ENCODE data around the gene DYNLRB1.

DNA sequence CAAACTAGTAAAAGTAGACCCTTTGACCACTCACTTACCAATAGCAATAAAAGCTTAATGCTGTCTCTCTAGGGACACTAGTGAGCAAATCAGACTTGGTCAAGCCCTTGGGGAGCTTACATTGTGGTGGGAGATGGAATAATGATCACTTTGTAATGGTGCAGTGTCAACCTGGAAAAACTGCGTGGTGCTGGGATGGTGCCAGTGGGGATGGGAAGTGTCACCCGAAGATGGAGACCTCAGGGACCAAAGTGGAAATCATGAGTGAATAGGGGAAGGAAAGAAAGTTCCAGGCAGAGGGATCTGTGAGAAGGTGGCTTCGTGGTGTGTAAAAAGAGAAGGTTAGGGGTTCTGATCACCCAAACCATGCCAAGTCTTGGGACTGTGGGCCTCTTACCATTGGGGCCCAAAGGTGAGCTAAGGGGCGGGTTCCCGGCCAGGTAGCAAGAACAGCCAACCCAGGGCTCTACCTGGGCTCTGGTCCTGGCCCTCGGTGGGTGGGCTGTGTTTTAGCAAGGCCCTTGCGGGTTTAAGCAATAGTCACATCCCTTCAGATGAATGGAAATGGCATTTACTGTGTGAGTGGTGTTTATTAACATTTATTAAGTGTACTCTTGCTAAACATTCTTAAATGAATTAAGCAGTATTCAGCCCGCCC lies 15.5 kb downstream of the DYNLRB1 start:
- TF ChIP-seq RFX5 (IDR thresholded peaks at IDR 0.05; ENCODE audit: low read depth, low read length) (no peak), HMG20A (CRISPR knock-in tag; IDR thresholded peaks at IDR 0.05; ENCODE audit: borderline replicate concordance) (no peak), MED8 (CRISPR knock-in tag; IDR thresholded peaks at IDR 0.05; ENCODE audit: insufficient replicate concordance) (no peak), SRSF9 (IDR thresholded peaks at IDR 0.05; ENCODE audit: borderline replicate concordance, insufficient read depth, low read depth, low read length, poor library complexity, severe bottlenecking) (no peak), EP300 (IDR thresholded peaks at IDR 0.05; ENCODE audit: low read depth in 2 of 2, low read length in 2 of 2) (no peak), EP300 (CRISPR knock-in tag; IDR thresholded peaks at IDR 0.05; ENCODE audit: borderline replicate concordance) (no peak), POLR2AphosphoS5 (IDR thresholded peaks at IDR 0.05; ENCODE audit: low read depth, low read length) (no peak), ZNF317 (CRISPR knock-in tag; IDR thresholded peaks at IDR 0.05) (no peak), ATF7-NPFF (CRISPR knock-in tag; IDR thresholded peaks at IDR 0.05; ENCODE audit: low read depth) (no peak)
- TF ChIP-seq, protein P1, sequence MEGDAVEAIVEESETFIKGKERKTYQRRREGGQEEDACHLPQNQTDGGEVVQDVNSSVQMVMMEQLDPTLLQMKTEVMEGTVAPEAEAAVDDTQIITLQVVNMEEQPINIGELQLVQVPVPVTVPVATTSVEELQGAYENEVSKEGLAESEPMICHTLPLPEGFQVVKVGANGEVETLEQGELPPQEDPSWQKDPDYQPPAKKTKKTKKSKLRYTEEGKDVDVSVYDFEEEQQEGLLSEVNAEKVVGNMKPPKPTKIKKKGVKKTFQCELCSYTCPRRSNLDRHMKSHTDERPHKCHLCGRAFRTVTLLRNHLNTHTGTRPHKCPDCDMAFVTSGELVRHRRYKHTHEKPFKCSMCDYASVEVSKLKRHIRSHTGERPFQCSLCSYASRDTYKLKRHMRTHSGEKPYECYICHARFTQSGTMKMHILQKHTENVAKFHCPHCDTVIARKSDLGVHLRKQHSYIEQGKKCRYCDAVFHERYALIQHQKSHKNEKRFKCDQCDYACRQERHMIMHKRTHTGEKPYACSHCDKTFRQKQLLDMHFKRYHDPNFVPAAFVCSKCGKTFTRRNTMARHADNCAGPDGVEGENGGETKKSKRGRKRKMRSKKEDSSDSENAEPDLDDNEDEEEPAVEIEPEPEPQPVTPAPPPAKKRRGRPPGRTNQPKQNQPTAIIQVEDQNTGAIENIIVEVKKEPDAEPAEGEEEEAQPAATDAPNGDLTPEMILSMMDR (CRISPR knock-in tag; IDR thresholded peaks at IDR 0.05), result no peak
- TF ChIP-seq, protein P2, sequence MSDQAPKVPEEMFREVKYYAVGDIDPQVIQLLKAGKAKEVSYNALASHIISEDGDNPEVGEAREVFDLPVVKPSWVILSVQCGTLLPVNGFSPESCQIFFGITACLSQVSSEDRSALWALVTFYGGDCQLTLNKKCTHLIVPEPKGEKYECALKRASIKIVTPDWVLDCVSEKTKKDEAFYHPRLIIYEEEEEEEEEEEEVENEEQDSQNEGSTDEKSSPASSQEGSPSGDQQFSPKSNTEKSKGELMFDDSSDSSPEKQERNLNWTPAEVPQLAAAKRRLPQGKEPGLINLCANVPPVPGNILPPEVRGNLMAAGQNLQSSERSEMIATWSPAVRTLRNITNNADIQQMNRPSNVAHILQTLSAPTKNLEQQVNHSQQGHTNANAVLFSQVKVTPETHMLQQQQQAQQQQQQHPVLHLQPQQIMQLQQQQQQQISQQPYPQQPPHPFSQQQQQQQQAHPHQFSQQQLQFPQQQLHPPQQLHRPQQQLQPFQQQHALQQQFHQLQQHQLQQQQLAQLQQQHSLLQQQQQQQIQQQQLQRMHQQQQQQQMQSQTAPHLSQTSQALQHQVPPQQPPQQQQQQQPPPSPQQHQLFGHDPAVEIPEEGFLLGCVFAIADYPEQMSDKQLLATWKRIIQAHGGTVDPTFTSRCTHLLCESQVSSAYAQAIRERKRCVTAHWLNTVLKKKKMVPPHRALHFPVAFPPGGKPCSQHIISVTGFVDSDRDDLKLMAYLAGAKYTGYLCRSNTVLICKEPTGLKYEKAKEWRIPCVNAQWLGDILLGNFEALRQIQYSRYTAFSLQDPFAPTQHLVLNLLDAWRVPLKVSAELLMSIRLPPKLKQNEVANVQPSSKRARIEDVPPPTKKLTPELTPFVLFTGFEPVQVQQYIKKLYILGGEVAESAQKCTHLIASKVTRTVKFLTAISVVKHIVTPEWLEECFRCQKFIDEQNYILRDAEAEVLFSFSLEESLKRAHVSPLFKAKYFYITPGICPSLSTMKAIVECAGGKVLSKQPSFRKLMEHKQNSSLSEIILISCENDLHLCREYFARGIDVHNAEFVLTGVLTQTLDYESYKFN (CRISPR knock-in tag; conservative IDR thresholded peaks at IDR 0.05), result no peak
- TF ChIP-seq, protein P3, sequence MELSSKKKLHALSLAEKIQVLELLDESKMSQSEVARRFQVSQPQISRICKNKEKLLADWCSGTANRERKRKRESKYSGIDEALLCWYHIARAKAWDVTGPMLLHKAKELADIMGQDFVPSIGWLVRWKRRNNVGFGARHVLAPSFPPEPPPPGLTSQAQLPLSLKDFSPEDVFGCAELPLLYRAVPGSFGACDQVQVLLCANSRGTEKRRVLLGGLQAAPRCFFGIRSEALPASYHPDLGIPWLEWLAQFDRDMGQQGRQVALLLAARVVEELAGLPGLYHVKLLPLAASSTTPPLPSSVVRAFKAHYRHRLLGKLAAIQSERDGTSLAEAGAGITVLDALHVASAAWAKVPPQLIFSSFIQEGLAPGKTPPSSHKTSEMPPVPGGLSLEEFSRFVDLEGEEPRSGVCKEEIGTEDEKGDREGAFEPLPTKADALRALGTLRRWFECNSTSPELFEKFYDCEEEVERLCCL (CRISPR knock-in tag; IDR thresholded peaks at IDR 0.05; ENCODE audit: borderline replicate concordance), result no peak
- TF ChIP-seq, protein P4, sequence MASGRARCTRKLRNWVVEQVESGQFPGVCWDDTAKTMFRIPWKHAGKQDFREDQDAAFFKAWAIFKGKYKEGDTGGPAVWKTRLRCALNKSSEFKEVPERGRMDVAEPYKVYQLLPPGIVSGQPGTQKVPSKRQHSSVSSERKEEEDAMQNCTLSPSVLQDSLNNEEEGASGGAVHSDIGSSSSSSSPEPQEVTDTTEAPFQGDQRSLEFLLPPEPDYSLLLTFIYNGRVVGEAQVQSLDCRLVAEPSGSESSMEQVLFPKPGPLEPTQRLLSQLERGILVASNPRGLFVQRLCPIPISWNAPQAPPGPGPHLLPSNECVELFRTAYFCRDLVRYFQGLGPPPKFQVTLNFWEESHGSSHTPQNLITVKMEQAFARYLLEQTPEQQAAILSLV (CRISPR knock-in tag; IDR thresholded peaks at IDR 0.05; ENCODE audit: borderline replicate concordance), result no peak
- TF ChIP-seq, protein P5, sequence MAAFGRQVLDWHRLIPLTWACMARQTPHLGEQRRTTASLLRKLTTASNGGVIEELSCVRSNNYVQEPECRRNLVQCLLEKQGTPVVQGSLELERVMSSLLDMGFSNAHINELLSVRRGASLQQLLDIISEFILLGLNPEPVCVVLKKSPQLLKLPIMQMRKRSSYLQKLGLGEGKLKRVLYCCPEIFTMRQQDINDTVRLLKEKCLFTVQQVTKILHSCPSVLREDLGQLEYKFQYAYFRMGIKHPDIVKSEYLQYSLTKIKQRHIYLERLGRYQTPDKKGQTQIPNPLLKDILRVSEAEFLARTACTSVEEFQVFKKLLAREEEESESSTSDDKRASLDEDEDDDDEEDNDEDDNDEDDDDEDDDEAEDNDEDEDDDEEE (CRISPR knock-in tag; IDR thresholded peaks at IDR 0.05), result no peak

Data from HepG2 (cell line).